Epithelial cell of esophagus (primary cell): Measurements from ENCODE around the gene PLXNA2.

ENCODE experiments used
- DNase-seq: peaks from one replicate; pipeline ENCODE4 v3.0.0; 2010; ENCODE audit warnings: low read depth
- H3K4me3 ChIP-seq: 2 replicates; pipeline ENCODE4 v1.5.1; 2011; ENCODE audit warnings: mild to moderate bottlenecking, low read length, control low read depth
- TF ChIP-seq, protein P1 (sequence below): IDR thresholded peaks from 2 replicates; pipeline ENCODE4 v1.5.1; 2011; ENCODE audit warnings: low read depth, mild to moderate bottlenecking, low read length, control low read depth, inconsistent platforms; ENCODE audit not compliant: insufficient read depth; ENCODE audit errors: missing control alignments

Gene PLXNA2

DNA sequence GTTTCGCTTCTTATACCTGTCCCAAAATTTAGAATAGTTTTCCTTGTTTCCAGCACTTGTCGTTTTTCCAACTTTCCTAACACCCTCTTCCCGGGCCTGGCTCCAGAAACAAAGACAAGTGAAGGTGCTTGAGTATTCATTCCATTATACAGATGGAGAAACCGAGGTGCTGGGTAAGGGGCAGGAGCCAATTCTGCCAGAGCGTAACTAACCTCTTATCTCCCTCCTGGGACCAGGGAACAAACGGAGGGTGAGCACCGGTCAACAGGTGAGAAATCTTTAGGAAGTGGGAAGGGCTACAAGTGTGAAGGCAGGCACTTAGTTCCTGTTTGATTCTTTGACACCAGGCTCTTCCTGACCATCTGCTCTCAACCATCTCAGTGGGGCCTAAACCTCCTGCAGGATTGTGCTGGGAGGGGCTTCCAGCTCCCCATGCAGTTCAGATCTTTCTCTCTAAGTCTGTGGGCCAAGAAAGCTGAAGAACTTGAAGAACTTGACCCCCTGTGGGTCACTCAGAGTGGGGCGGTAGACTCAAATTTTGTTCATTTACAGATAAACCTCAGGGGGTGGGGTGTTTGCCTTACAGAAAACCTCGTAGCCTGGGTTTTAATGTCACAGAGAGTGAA lies 8.7 kb downstream of the PLXNA2 start:
- TF ChIP-seq, protein P1, sequence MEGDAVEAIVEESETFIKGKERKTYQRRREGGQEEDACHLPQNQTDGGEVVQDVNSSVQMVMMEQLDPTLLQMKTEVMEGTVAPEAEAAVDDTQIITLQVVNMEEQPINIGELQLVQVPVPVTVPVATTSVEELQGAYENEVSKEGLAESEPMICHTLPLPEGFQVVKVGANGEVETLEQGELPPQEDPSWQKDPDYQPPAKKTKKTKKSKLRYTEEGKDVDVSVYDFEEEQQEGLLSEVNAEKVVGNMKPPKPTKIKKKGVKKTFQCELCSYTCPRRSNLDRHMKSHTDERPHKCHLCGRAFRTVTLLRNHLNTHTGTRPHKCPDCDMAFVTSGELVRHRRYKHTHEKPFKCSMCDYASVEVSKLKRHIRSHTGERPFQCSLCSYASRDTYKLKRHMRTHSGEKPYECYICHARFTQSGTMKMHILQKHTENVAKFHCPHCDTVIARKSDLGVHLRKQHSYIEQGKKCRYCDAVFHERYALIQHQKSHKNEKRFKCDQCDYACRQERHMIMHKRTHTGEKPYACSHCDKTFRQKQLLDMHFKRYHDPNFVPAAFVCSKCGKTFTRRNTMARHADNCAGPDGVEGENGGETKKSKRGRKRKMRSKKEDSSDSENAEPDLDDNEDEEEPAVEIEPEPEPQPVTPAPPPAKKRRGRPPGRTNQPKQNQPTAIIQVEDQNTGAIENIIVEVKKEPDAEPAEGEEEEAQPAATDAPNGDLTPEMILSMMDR = no peak
- DNase-seq = no peak
- H3K4me3 ChIP-seq = no peak overlapping the region

DNA sequence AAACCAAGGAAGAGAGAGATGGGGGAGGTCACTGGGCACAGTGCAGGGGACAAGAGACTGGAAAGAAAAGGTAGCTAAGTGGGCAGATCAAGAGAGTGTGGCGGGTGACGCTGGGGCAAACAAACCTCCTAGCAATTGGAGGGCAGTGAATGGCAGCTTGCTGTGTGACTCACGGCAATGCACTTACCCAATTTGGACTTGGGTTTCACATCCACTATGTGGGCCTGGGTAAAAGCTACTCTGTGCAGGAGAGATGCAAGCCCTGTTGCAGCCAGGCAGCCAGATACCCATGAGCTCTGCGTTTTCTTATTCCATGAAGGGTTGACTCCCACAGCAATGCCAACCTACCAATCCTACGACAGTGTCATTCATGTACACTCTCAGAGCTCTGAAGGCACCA lies 9.5 kb downstream of the PLXNA2 start:
- H3K4me3 ChIP-seq = no peak overlapping the region
- no peak for DNase-seq
- TF ChIP-seq, protein P1 = no peak

DNA sequence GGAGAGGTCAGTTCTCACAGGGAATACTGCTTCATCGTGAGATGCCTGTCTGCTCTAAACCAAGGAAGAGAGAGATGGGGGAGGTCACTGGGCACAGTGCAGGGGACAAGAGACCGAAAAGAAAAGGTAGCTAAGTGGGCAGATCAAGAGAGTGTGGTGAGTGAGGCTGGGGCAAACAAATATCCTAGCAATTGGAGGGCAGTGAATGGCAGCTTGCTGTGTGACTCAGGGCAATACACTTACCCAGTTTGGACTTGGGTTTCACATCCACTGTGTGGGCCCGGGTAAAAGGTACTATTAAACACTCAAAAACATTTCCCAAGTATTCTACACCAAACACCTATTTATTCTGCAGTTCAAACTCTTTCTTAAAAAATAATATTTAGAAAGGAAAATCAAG lies 10.2 kb downstream of the PLXNA2 start:
- no peak overlapping the region for H3K4me3 ChIP-seq
- DNase-seq = no peak
- TF ChIP-seq, protein P1 = no peak

DNA sequence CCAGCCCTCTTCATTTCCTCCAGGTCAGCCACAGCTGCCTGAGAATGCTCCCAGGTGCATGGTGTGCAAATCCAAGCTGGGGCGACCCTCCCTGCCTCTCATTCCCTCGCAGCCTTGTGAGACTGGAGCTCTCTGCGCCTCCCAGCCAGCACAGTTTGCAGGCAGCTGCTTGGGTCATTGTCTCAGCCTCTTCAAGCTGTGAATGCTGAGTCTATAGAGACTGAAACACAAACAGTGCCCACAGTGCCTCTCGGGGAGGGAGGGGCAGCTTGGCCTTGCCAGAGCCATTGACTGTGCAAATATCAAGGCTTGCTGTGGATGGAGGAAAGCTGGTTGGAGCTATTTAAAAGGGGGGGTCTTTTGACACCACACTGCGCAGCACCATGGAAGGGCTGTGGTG lies 10.6 kb downstream of the PLXNA2 start:
- TF ChIP-seq, protein P1 = no peak
- H3K4me3 ChIP-seq = no peak overlapping the region
- DNase-seq = no peak

DNA sequence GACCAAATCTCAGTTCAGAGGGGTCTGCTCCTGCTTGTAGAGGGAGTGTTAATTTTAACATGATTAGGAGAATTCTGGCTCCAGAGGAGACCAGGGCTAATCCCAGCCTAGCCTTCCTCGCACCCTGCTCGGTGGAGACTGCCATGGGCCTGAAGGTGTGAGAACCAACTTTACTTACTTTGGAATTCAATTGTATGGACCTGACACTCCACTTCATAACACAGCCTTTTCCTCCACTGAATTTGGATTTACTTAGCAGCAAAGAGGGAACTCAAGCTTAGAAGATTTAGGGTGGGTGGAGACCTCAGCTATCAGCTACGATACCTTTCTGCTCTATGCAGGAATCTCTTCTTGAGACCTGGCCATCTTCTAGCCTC lies 11.5 kb downstream of the PLXNA2 start:
- TF ChIP-seq, protein P1 = no peak
- no peak for DNase-seq

DNA sequence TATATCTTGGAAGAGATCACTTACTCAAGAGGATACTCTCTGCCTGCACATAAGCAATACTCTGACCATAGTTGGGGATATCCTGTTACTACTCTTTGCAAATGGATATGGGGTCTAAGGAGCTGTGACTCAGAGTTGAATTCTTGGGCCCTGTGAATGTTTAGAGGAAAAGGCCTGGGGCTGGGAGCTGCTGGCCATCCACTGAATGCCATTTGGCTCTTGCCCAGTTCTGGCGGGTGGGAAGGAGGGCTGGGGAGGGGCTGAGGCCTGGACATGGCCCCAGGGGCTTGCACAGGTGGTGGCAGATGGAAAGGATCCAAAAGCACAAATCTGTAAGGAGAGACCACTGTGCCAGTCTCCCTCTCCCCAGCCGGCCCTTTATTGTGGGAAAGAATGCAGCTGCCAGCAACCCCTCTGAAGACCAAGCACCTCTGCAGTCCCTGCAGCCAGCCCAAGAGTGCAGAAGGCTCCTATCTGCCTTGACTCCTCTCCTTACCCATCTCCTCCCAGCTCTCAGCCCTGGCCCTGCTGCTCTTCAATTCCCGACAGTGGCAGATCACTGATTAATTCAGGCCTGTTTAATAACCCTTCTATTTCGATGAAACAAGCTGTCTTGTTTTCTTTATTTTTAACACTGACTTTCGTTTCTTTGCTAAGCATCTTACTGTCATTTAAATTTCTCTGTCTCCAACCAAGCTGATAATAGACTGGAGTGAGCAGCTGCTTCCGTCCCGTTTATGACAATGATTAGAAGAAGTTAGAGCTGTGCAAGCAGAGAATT lies 12.1 kb downstream of the PLXNA2 start:
- TF ChIP-seq, protein P1 = no peak
- DNase-seq = peak; percentile 29
- no peak overlapping the region for H3K4me3 ChIP-seq

More for the DNA sequence above, 11.5 kb downstream of the PLXNA2 start:
- H3K4me3 ChIP-seq = no peak overlapping the region
